Measurements from ENCODE around the gene MICOS13. TPM values are rescaled to one million over a fixed set of nuclear protein-coding genes. Genes with fewer than 3 reads are reported as not detected.

Gene MICOS13
- total and polyA plus RNA-seq, 2 experiments from 2014 or later, result 15.5 to 54.6 TPM

DNA sequence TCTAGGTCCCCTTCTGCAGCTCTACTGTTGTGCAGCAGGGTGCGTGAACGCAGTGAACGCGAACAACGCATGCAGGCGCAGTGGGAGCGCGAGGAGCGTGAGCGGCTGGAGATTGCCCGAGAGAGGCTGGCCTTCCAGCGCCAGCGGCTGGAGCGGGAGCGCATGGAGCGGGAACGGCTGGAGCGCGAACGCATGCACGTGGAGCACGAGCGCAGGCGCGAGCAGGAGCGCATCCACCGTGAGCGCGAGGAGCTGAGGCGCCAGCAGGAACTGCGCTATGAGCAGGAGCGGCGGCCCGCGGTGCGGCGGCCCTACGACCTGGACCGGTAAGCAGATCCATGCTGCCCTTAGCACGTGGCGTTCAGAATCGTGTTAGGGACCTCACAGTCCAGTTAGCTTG, 18.8 kb downstream of the MICOS13 start (continued):
- TF ChIP-seq, protein P1, sequence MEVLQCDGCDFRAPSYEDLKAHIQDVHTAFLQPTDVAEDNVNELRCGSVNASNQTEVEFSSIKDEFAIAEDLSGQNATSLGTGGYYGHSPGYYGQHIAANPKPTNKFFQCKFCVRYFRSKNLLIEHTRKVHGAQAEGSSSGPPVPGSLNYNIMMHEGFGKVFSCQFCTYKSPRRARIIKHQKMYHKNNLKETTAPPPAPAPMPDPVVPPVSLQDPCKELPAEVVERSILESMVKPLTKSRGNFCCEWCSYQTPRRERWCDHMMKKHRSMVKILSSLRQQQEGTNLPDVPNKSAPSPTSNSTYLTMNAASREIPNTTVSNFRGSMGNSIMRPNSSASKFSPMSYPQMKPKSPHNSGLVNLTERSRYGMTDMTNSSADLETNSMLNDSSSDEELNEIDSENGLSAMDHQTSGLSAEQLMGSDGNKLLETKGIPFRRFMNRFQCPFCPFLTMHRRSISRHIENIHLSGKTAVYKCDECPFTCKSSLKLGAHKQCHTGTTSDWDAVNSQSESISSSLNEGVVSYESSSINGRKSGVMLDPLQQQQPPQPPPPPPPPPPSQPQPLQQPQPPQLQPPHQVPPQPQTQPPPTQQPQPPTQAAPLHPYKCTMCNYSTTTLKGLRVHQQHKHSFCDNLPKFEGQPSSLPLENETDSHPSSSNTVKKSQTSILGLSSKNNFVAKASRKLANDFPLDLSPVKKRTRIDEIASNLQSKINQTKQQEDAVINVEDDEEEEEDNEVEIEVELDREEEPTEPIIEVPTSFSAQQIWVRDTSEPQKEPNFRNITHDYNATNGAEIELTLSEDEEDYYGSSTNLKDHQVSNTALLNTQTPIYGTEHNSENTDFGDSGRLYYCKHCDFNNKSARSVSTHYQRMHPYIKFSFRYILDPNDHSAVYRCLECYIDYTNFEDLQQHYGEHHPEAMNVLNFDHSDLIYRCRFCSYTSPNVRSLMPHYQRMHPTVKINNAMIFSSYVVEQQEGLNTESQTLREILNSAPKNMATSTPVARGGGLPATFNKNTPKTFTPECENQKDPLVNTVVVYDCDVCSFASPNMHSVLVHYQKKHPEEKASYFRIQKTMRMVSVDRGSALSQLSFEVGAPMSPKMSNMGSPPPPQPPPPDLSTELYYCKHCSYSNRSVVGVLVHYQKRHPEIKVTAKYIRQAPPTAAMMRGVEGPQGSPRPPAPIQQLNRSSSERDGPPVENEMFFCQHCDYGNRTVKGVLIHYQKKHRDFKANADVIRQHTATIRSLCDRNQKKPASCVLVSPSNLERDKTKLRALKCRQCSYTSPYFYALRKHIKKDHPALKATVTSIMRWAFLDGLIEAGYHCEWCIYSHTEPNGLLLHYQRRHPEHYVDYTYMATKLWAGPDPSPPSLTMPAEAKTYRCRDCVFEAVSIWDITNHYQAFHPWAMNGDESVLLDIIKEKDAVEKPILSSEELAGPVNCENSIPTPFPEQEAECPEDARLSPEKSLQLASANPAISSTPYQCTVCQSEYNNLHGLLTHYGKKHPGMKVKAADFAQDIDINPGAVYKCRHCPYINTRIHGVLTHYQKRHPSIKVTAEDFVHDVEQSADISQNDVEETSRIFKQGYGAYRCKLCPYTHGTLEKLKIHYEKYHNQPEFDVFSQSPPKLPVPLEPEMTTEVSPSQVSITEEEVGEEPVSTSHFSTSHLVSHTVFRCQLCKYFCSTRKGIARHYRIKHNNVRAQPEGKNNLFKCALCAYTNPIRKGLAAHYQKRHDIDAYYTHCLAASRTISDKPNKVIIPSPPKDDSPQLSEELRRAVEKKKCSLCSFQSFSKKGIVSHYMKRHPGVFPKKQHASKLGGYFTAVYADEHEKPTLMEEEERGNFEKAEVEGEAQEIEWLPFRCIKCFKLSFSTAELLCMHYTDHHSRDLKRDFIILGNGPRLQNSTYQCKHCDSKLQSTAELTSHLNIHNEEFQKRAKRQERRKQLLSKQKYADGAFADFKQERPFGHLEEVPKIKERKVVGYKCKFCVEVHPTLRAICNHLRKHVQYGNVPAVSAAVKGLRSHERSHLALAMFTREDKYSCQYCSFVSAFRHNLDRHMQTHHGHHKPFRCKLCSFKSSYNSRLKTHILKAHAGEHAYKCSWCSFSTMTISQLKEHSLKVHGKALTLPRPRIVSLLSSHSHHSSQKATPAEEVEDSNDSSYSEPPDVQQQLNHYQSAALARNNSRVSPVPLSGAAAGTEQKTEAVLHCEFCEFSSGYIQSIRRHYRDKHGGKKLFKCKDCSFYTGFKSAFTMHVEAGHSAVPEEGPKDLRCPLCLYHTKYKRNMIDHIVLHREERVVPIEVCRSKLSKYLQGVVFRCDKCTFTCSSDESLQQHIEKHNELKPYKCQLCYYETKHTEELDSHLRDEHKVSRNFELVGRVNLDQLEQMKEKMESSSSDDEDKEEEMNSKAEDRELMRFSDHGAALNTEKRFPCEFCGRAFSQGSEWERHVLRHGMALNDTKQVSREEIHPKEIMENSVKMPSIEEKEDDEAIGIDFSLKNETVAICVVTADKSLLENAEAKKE (CRISPR knock-in tag; IDR thresholded peaks at IDR 0.05), result no peak
- TF ChIP-seq, protein P2, sequence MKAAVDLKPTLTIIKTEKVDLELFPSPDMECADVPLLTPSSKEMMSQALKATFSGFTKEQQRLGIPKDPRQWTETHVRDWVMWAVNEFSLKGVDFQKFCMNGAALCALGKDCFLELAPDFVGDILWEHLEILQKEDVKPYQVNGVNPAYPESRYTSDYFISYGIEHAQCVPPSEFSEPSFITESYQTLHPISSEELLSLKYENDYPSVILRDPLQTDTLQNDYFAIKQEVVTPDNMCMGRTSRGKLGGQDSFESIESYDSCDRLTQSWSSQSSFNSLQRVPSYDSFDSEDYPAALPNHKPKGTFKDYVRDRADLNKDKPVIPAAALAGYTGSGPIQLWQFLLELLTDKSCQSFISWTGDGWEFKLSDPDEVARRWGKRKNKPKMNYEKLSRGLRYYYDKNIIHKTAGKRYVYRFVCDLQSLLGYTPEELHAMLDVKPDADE (IDR thresholded peaks at IDR 0.05), result no peak

DNA sequence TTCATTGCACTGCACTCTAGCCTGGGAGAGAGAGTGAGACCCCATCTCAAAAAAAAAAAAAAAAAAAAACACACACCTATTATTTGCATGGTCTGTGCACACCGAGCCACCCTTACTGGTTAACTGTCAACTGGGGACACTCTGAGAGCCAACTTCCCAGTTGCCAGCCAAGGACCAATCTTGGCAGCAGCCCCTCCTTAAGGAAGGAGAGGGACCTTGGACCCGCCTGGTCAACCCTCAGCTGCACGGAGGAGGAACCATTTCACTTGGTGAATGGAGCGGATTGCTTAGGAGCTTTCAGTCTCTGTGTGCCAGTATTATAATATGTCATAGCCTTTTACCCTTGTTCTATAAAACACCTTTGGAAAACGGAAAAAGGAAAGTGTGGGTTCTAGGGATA, 24.9 kb downstream of the MICOS13 start:
- peaks cover 91% of the 10 kb centered on the region for H3K36me3 Mint-ChIP-seq (ENCODE audit: low read depth)
- no peaks in the 10 kb centered on the region for H3K4me1 Mint-ChIP-seq
- no peaks in the 10 kb centered on the region for H3K9me3 Mint-ChIP-seq
- H3K36me3 ChIP-seq (ENCODE audit: insufficient read depth), result peaks cover 50% of the 10 kb centered on the region
- no peak overlapping the region for H3K4me3 Mint-ChIP-seq
- H3F3A ChIP-seq (replicated peaks; ENCODE audit: low read depth), result peaks cover 17% of the 10 kb centered on the region; the same call in 1 of the 2 replicates
- H3K79me2 ChIP-seq (replicated peaks; ENCODE audit: insufficient read depth), result 0 out of 2 replicates have a peak, but pooled peaks cover 7% of the 10 kb centered on the region
- DNase-seq (ENCODE audit: low spot score), result no peak
- no peaks in the 10 kb centered on the region for H3K9me2 ChIP-seq (ENCODE audit: insufficient read depth)
- no peak overlapping the region for H3K27ac Mint-ChIP-seq
- peaks cover 25% of the 10 kb centered on the region for H4K20me1 ChIP-seq (replicated peaks; ENCODE audit: insufficient read depth)
- H3K4me1 ChIP-seq (ENCODE audit: insufficient read depth), result no peaks in the 10 kb centered on the region
- TF ChIP-seq, protein P1 (CRISPR knock-in tag; IDR thresholded peaks at IDR 0.05), result no peak
- no peak for TF ChIP-seq EZH2 (IDR thresholded peaks at IDR 0.05; ENCODE audit: low read depth, unreplicated experiment)
- no peak for TF ChIP-seq JUNB (IDR thresholded peaks at IDR 0.05; ENCODE audit: unreplicated experiment)
- TF ChIP-seq ZNF114 (CRISPR knock-in tag; IDR thresholded peaks at IDR 0.05), result no peak
- H3K27me3 Mint-ChIP-seq (ENCODE audit: insufficient read depth, low read depth, poor library complexity), result peaks cover 5% of the 10 kb centered on the region
- ATAC-seq, result no peak
- no peak overlapping the region for H2AFZ ChIP-seq
- no peak overlapping the region for H3K4me2 ChIP-seq
- no peak overlapping the region for H3K4me3 ChIP-seq
- no peak overlapping the region for H3K27ac ChIP-seq (ENCODE audit: low read depth)
- H3K27me3 ChIP-seq (ENCODE audit: insufficient read depth), result no peaks in the 10 kb centered on the region

All from GM23338 (cell line).